LNCaP clone FGC (cell line): ENCODE measurements around the gene PSMD2.
A peak's percentile ranks its signal among the peaks of the same experiment; 100 is the strongest.

Experiments
- DNase-seq: peaks from one replicate; pipeline ENCODE4 v3.0.0-alpha.2; 2011; ENCODE audit warnings: low read depth
- H3K4me3 ChIP-seq: 2 replicates; pipeline ENCODE4 v1.5.1; 2011; ENCODE audit warnings: mild to moderate bottlenecking, low read depth, low read length, control low read depth
- CTCF ChIP-seq: IDR thresholded peaks from 2 replicates; pipeline ENCODE4 v1.5.1; 2012; ENCODE audit warnings: mild to moderate bottlenecking; ENCODE audit not compliant: control insufficient read depth, insufficient read depth; ENCODE audit errors: extremely low read depth

Gene PSMD2

GRCh38 chr3:184335291-184335660 is 36.2 kb downstream of the PSMD2 start:
- DNase-seq, result no peak
- peak overlapping the region; percentile 72 for H3K4me3 ChIP-seq
- no peak for TF ChIP-seq CTCF

GRCh38 chr3:184335661-184336546 is 36.9 kb downstream of the PSMD2 start:
- H3K4me3 ChIP-seq, result peak overlapping the region; percentile 72
- no peak for DNase-seq
- TF ChIP-seq CTCF, result no peak

- H3K4me3 ChIP-seq, result peak overlapping the region; percentile 72
- no peak for TF ChIP-seq CTCF
- DNase-seq, result peak; percentile 59
Measured at GRCh38 chr3:184336547-184337398, 37.7 kb downstream of the PSMD2 start.

- peak within 1 kb of the TSS; percentile 72 for H3K4me3 ChIP-seq
- no peak for TF ChIP-seq CTCF
- DNase-seq, result no peak
Measured at GRCh38 chr3:184337399-184337714, 38.3 kb downstream of the PSMD2 start, which contains the start of gene FAM131A. Gene FAM131A, plus strand, starts transcription at chr3:184337600. Its CDS starts 31 bp downstream, at chr3:184337631.

- no peak for DNase-seq
- H3K4me3 ChIP-seq, result peak overlapping the region; percentile 72; the same call in 1 of the 2 replicates
- no peak for TF ChIP-seq CTCF
Measured at GRCh38 chr3:184337981-184338380, 38.9 kb downstream of the PSMD2 start.

GRCh38 chr3:184338511-184338945 is 39.5 kb downstream of the PSMD2 start:
- no peak for TF ChIP-seq CTCF
- DNase-seq, result no peak
- no peak overlapping the region for H3K4me3 ChIP-seq
